Calu3 (cell line): ENCODE results near the gene VTI1B. TPM values are rescaled to one million over a fixed set of nuclear protein-coding genes. Genes with fewer than 3 reads are reported as not detected.

Source experiments
- BruUV-seq: library from RNA; stranded (reverse); fragments of 400-500 nt; replicated peaks from 2 replicates; lab custom pipeline; 2021; lab: Mats Ljungman, UMichigan
- CTCF ChIA-PET: fragments of 300-600 bp; sonication (Branson Sonifier 250); formaldehyde crosslinking; loops from one replicate; lab custom pipeline; 2022; ENCODE audit warnings: antibody characterized with exemption; lab: Charles Lee
- DNase-seq: peaks from one replicate; pipeline ENCODE4 v3.0.0; 2022
- H3K27ac Mint-ChIP-seq: one replicate; pipeline ENCODE4 v1.8.0; 2022; ENCODE audit warnings: mixed read lengths; ENCODE audit not compliant: unreplicated experiment
- H3K27me3 Mint-ChIP-seq: one replicate; pipeline ENCODE4 v1.8.0; 2022; ENCODE audit warnings: mixed read lengths; ENCODE audit not compliant: unreplicated experiment
- H3K36me3 Mint-ChIP-seq: one replicate; pipeline ENCODE4 v1.8.0; 2022; ENCODE audit warnings: mild to moderate bottlenecking, moderate library complexity, mixed read lengths; ENCODE audit not compliant: insufficient read depth, unreplicated experiment
- H3K4me1 Mint-ChIP-seq: one replicate; pipeline ENCODE4 v1.8.0; 2022; ENCODE audit warnings: mild to moderate bottlenecking, low read depth, mixed read lengths; ENCODE audit not compliant: unreplicated experiment
- H3K4me3 Mint-ChIP-seq: one replicate; pipeline ENCODE4 v1.8.0; 2022; ENCODE audit warnings: mild to moderate bottlenecking, low read depth, moderate library complexity, mixed read lengths; ENCODE audit not compliant: unreplicated experiment
- H3K9me3 Mint-ChIP-seq: one replicate; pipeline ENCODE4 v1.8.0; 2022; ENCODE audit warnings: low read depth, mixed read lengths; ENCODE audit not compliant: unreplicated experiment
- intact Hi-C: fragments of 100-400 bp; cut with micrococcal nuclease; formaldehyde crosslinking; loops from one replicate; pipeline ENCODE4 v1.10.0; 2022; ENCODE audit not compliant: unreplicated experiment
- total RNA-seq: library from RNA; stranded (reverse); gene quantifications from 2 replicates; pipeline ENCODE4 v1.2.3, GENCODE V29; 2022
- TF ChIP-seq, protein P1 (sequence below): fragments of 200-600 bp; IDR thresholded peaks from one replicate; pipeline ENCODE4 v1.8.0; 2022; ENCODE audit warnings: antibody characterized with exemption; ENCODE audit not compliant: unreplicated experiment

Gene VTI1B
- total RNA-seq, 1 experiment from 2014 or later = 75.5 TPM

DNA sequence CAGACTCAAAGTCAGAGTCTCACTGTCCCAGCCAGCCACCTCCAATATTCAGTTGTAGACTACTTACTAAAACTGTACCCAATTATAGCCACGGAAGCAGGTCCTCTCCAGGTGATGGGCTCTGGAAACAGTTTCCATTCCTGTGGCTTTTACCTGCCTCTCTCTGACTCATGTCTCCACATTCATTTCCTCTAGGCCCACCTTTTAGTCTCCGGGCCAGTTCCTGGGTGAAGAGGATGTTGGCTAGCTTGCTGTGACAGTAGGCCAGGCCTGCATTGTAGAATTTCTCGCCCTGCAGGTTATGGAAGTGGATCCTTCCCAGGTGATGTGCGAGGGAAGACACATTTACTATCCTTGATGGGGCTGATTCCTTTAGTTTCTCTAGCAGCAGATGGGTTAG is 15.6 kb upstream of the VTI1B start:
- TF ChIP-seq, protein P1, sequence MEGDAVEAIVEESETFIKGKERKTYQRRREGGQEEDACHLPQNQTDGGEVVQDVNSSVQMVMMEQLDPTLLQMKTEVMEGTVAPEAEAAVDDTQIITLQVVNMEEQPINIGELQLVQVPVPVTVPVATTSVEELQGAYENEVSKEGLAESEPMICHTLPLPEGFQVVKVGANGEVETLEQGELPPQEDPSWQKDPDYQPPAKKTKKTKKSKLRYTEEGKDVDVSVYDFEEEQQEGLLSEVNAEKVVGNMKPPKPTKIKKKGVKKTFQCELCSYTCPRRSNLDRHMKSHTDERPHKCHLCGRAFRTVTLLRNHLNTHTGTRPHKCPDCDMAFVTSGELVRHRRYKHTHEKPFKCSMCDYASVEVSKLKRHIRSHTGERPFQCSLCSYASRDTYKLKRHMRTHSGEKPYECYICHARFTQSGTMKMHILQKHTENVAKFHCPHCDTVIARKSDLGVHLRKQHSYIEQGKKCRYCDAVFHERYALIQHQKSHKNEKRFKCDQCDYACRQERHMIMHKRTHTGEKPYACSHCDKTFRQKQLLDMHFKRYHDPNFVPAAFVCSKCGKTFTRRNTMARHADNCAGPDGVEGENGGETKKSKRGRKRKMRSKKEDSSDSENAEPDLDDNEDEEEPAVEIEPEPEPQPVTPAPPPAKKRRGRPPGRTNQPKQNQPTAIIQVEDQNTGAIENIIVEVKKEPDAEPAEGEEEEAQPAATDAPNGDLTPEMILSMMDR = no peak
- intact Hi-C loops = no loop called here
- Mint-ChIP-seq H3K27me3 (no peaks in the 10 kb centered on the region), H3K36me3 (peaks cover 59% of the 10 kb centered on the region), H3K4me3 (no peak overlapping the region), H3K4me1 (no peaks in the 10 kb centered on the region), H3K9me3 (no peaks in the 10 kb centered on the region), H3K27ac (no peak overlapping the region)
- no peak for DNase-seq
- CTCF ChIA-PET = no interaction called here
- BruUV-seq = no TSS peak

DNA sequence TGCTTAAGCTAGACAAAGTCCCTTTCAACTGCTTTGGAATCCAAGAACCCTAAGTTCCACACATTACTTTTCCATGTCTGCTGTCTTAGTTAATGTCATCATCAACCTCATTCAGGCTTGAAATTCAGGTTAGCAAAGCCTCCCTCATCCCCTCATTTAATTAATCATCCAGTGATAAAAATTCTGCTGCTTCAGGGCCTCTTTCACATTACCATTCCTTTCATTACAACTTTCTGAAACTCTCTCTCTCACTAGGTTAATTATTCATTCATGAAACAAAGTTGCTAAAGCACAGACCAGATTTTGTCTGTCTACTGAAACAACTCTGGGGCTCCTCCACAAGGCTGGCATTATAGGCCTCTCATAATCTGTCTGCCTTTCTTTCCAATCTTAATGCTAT is 9.4 kb upstream of the VTI1B start:
- TF ChIP-seq, protein P1 = no peak
- Mint-ChIP-seq H3K36me3 (peaks cover 53% of the 10 kb centered on the region), H3K27ac (no peak overlapping the region), H3K4me1 (peaks cover 10% of the 10 kb centered on the region), H3K27me3 (no peaks in the 10 kb centered on the region), H3K9me3 (no peaks in the 10 kb centered on the region), H3K4me3 (no peak overlapping the region)
- BruUV-seq = no TSS peak
- intact Hi-C loops = no loop called here
- DNase-seq = no peak
- CTCF ChIA-PET = interaction anchor here (1.3 kb wide), 1 partner anchor 20 kb away, joined by 3 read pairs; no protein-coding TSS in a partner anchor

DNA sequence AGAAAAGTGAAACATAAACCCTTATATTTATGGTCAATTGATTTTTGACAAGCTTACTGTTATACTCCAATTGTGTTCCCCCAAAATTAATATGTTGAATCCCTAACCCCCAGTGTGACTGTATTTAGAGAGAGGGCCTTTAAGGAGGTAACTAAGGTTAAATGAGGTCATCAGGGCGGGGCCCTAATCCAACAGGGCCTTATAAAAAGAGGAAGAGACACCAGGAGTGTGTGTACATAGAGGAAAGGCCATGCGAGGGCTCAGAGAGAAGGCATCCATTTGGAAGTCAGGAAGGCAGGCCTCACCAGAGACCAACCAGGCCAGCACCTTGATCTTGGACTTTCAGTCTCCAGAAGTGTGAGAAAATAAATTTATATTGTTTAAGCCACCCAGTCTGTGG is 6.5 kb upstream of the VTI1B start:
- Mint-ChIP-seq H3K4me3 (no peak overlapping the region), H3K27ac (no peak overlapping the region), H3K4me1 (peaks cover 29% of the 10 kb centered on the region), H3K27me3 (no peaks in the 10 kb centered on the region), H3K36me3 (peaks cover 47% of the 10 kb centered on the region), H3K9me3 (no peaks in the 10 kb centered on the region)
- no TSS peak for BruUV-seq
- TF ChIP-seq, protein P1 = no peak
- CTCF ChIA-PET = interaction anchor here (0.7 kb wide), 1 partner anchor 11 kb away, joined by 5 read pairs; no protein-coding TSS in a partner anchor
- DNase-seq = no peak
- intact Hi-C loops = no loop called here

DNA sequence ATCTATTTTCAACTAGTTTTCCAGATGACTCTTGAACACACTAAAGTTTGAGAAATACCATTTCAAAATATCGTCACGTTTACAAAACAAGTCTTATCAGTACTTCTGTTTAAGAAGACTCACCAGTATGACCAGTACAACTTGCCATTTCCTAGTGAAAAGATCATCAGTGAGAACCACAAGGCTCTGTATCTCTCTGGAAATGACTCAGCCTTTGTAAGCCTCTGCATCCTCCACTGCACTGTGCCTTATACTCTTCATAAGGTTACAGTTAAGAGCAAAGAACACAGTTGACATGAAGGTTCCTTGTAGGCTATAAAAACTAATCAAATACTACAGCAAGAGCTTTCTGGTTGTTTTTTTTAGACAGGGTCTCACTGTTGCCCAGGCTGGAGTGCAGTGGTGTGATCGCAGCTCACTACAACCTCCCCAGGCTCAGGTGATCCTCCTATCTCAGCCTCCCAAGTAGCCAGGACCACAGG is 5.7 kb upstream of the VTI1B start:
- intact Hi-C loops = no loop called here
- CTCF ChIA-PET = interaction anchor here (0.7 kb wide), 1 partner anchor 11 kb away, joined by 5 read pairs; no protein-coding TSS in a partner anchor
- H3K9me3 Mint-ChIP-seq = no peaks in the 10 kb centered on the region
- peaks cover 47% of the 10 kb centered on the region for H3K36me3 Mint-ChIP-seq
- no peaks in the 10 kb centered on the region for H3K27me3 Mint-ChIP-seq
- TF ChIP-seq, protein P1 = no peak
- BruUV-seq = no TSS peak
- peaks cover 29% of the 10 kb centered on the region for H3K4me1 Mint-ChIP-seq
- no peak overlapping the region for H3K27ac Mint-ChIP-seq
- DNase-seq = no peak
- no peak overlapping the region for H3K4me3 Mint-ChIP-seq
